Measurements from ENCODE around the gene COMMD3.

GRCh38 chr10:22324893-22325271 is 8.7 kb downstream of the COMMD3 start:
- TF ChIP-seq CTCF (IDR thresholded peaks at IDR 0.05) (no peak), EZH2 (IDR thresholded peaks at IDR 0.05; ENCODE audit: borderline replicate concordance, insufficient read depth, low read depth, low read length, poor library complexity, severe bottlenecking) (no peak)

All from B cell (primary cell).